MCF 10A (cell line): ENCODE measurements around the gene GNB1L. TPM values are rescaled to one million over a fixed set of nuclear protein-coding genes. Genes with fewer than 3 reads are reported as not detected.

Source experiments
- BruUV-seq: library from RNA; stranded (reverse); fragments of 400-500 nt; replicated peaks from 2 replicates; lab custom pipeline; 2021; lab: Mats Ljungman, UMichigan
- CTCF ChIA-PET: fragments of 300-600 bp; sonication (Branson Sonifier 250); formaldehyde crosslinking; extraction: SDS; loops from one replicate; lab custom pipeline; 2021; ENCODE audit warnings: antibody characterized with exemption, inconsistent platforms; lab: Yijun Ruan, JAX
- POLR2A ChIA-PET: fragments of 300-600, 350-650 bp; sonication (Branson Sonifier 250); formaldehyde crosslinking; extraction: SDS; loops from one replicate; lab custom pipeline; 2020; ENCODE audit warnings: antibody characterized with exemption, inconsistent platforms; lab: Yijun Ruan, JAX
- DNase-seq: peaks from one replicate; pipeline ENCODE4 v3.0.0-alpha.2; 2018; ENCODE audit not compliant: unreplicated experiment
- H3K27ac Mint-ChIP-seq: one replicate; pipeline ENCODE4 v1.8.0; 2022; ENCODE audit warnings: mild to moderate bottlenecking, low read depth, mixed read lengths; ENCODE audit not compliant: unreplicated experiment
- H3K27me3 Mint-ChIP-seq: one replicate; pipeline ENCODE4 v1.8.0; 2022; ENCODE audit warnings: mixed read lengths; ENCODE audit not compliant: insufficient read depth, unreplicated experiment
- H3K36me3 Mint-ChIP-seq: one replicate; pipeline ENCODE4 v1.8.0; 2022; ENCODE audit warnings: mild to moderate bottlenecking, moderate library complexity, mixed read lengths; ENCODE audit not compliant: insufficient read depth, unreplicated experiment
- H3K4me1 Mint-ChIP-seq: one replicate; pipeline ENCODE4 v1.8.0; 2022; ENCODE audit warnings: mixed read lengths; ENCODE audit not compliant: insufficient read depth, unreplicated experiment
- H3K4me3 Mint-ChIP-seq: one replicate; pipeline ENCODE4 v1.8.0; 2022; ENCODE audit warnings: mild to moderate bottlenecking, moderate library complexity, mixed read lengths; ENCODE audit not compliant: unreplicated experiment
- H3K9me3 Mint-ChIP-seq: one replicate; pipeline ENCODE4 v1.8.0; 2022; ENCODE audit warnings: mixed read lengths; ENCODE audit not compliant: unreplicated experiment
- CTCF ChIP-seq: fragments of 200-600 bp; IDR thresholded peaks from one replicate; pipeline ENCODE4 v1.8.0; 2022; ENCODE audit warnings: antibody characterized with exemption, mild to moderate bottlenecking; ENCODE audit not compliant: unreplicated experiment
- intact Hi-C: fragments of 100-400 bp; cut with micrococcal nuclease; formaldehyde crosslinking; loops from 2 replicates; pipeline ENCODE4 v1.14.1; 2022
- total RNA-seq: library from RNA; stranded (reverse); gene quantifications from 2 replicates; pipeline ENCODE4 v1.2.3, GENCODE V29; 2022

GNB1L gene
- total RNA-seq, 1 experiment from 2014 or later = 4.3 TPM

- Mint-ChIP-seq H3K9me3 (no peaks in the 10 kb centered on the region), H3K27ac (no peak overlapping the region), H3K4me1 (peaks cover 21% of the 10 kb centered on the region), H3K4me3 (no peak overlapping the region), H3K36me3 (peaks cover 14% of the 10 kb centered on the region), H3K27me3 (no peaks in the 10 kb centered on the region)
- ChIA-PET CTCF (interaction anchor here (0.6 to 1.4 kb wide), 2 partner anchors 12 to 101 kb away, joined by 3 to 4 read pairs; no protein-coding TSS in a partner anchor), POLR2A (interaction anchor here (0.6 to 5.4 kb wide), 2 partner anchors 45 to 76 kb away, joined by 3 to 53 read pairs; partner anchors contain the start of genes GNB1L and RTL10)
- no peak for TF ChIP-seq CTCF
- intact Hi-C loops = no loop called here
- DNase-seq = no peak
- BruUV-seq = no TSS peak
These were observed 44.9 kb downstream of the GNB1L start for GRCh38 chr22:19809741-19810140.

- Mint-ChIP-seq H3K4me1 (peaks cover 22% of the 10 kb centered on the region), H3K27me3 (no peaks in the 10 kb centered on the region), H3K4me3 (no peak overlapping the region), H3K9me3 (no peaks in the 10 kb centered on the region), H3K27ac (no peak overlapping the region), H3K36me3 (peaks cover 12% of the 10 kb centered on the region)
- intact Hi-C loops = no loop called here
- TF ChIP-seq CTCF = no peak
- DNase-seq = no peak
- BruUV-seq = no TSS peak
- ChIA-PET POLR2A (interaction anchor here (0.6 to 5.4 kb wide), 5 partner anchors 10 to 75 kb away, joined by 3 to 53 read pairs (median 17); partner anchors contain the start of genes GNB1L and RTL10), CTCF (interaction anchor here (0.6 to 1.4 kb wide), 2 partner anchors 13 to 101 kb away, joined by 3 to 4 read pairs; no protein-coding TSS in a partner anchor)
These were observed 45.7 kb downstream of the GNB1L start for GRCh38 chr22:19808873-19809478.

DNA sequence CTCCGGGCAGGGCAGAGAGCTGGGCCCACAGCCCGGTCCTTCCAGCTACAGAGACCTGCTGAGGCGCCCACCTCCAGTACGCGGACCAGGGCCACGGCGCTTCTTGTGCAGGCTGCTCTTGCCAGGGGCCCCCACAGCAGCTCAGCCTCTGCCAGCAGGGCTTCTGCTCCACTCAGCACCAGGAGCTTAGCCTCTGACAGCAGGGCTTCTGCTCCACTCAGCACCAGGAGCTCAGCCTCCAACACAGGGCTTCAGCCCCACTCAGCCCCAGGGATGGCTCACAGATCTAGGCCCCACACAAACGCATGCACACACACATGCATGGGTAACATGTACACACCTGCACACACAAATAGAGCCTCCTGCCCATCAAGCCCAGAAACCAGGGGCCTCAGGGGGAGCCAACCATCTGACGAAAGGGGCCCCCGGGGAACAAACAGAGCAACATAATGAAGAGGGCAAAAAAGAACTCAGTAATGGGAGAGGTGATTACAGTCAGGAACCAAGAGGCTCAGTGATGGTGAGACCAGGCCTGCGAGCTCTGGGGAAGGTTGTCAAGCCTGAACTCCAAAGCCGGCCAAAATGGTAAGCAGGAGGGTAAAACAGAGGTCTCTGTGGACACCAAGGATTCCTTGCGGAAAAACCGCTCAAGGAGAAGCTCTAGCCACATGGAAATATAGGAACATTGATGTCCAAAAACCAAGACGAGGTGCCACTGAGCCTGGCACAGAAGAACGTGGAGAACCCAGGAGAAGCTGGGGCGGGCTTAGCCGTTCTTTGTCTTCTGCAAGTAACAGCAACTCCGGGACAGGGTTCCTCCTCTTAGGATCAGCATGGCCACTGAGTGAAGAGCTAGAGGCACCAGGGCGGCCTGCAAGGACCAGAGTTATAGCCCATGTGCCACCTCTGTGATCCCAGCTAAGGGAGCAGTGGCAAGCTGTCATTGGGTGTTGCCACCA lies 46.5 kb downstream of the GNB1L start:
- BruUV-seq = no TSS peak
- Mint-ChIP-seq H3K4me3 (no peak overlapping the region), H3K4me1 (peaks cover 27% of the 10 kb centered on the region), H3K36me3 (peaks cover 12% of the 10 kb centered on the region), H3K27me3 (no peaks in the 10 kb centered on the region), H3K27ac (no peak overlapping the region), H3K9me3 (no peaks in the 10 kb centered on the region)
- intact Hi-C loops = loop anchor here (2.0 kb wide), 1 partner anchor 17 kb away; no protein-coding TSS in a partner anchor
- no peak for TF ChIP-seq CTCF
- no peak for DNase-seq
- CTCF ChIA-PET = interaction anchor here (1.0 to 1.4 kb wide), 2 partner anchors 78 to 102 kb away, joined by 3 to 4 read pairs; no protein-coding TSS in a partner anchor
- POLR2A ChIA-PET = interaction anchor here (1.3 to 5.4 kb wide), 4 partner anchors 11 to 47 kb away, joined by 6 to 53 read pairs (median 18); partner anchors contain the start of genes GNB1L and RTL10
